ENCODE measurements around the gene DEDD. TPM values are rescaled to one million over a fixed set of nuclear protein-coding genes. Genes with fewer than 3 reads are reported as not detected.
A peak's percentile ranks its signal among the peaks of the same experiment; 100 is the strongest.

Gene DEDD
- total and polyA plus RNA-seq, 2 of the 13 experiments (the other 11 are each of a cell fraction or from before 2014, with no cell fraction given): 12.6 to 27.8 TPM

- Histone ChIP-seq H3K36me3 (replicated peaks in 1 of 2; ENCODE audit: control insufficient read depth in 1 of 2, insufficient read depth in 2 of 2, low read length in 2 of 2) (peaks cover 6 to 20% of the 10 kb centered on the region in 2 experiments), H3K9me3 (ENCODE audit: low read length) (no peaks in the 10 kb centered on the region), H3K79me2 (ENCODE audit: insufficient read depth, low read length) (peaks cover 5% of the 10 kb centered on the region), H2AFZ (ENCODE audit: low read length) (no peak overlapping the region), H3K4me3 (replicated peaks in 1 of 3; ENCODE audit: insufficient read depth in 1 of 3, low read depth in 2 of 3, low read length in 3 of 3) (peak overlapping the region in 2 of 3 experiments; percentile 87 to 90; a peak in 3 of 6 replicates), H4K20me1 (ENCODE audit: insufficient read depth, low read length) (no peaks in the 10 kb centered on the region), H3K4me2 (ENCODE audit: low read depth, low read length) (peak overlapping the region; percentile 89), H3K27ac (ENCODE audit: extremely low read length, insufficient read depth, low read length) (no peak overlapping the region), H3K9ac (ENCODE audit: insufficient read depth, low read depth, low read length) (peak overlapping the region; percentile 75; the same call in 1 of the 2 replicates), H3K4me1 (ENCODE audit: insufficient read depth, low read length) (peaks cover 13% of the 10 kb centered on the region), H3K27me3 (ENCODE audit: control insufficient read depth in 1 of 2, insufficient read depth in 2 of 2, low read length in 2 of 2) (peaks cover 0 to 3% of the 10 kb centered on the region in 2 experiments; a peak in 1 of 5 replicates)
- intact Hi-C loops (cut with micrococcal nuclease; ENCODE audit: unreplicated experiment) (no loop called here), in situ Hi-C loops (cut with HindIII; ENCODE audit: extremely low pct_ligation_motif_present, low pct_unique_long_range_greater_than_20kb) (loop anchor here (10.0 kb wide), 1 partner anchor 104 kb away; no protein-coding TSS in a partner anchor)
- ChIA-PET POLR2A (interaction anchor here (1.2 to 2.5 kb wide), 3 partner anchors 13 to 33 kb away, joined by 3 to 11 read pairs (median 9); partner anchors contain the start of genes DEDD, NIT1 and PFDN2), CTCF (ENCODE audit: low intra/inter-chr PET ratio, low total read pairs) (interaction anchor here (3.3 kb wide), 1 partner anchor 26 kb away, joined by 50 read pairs; no protein-coding TSS in a partner anchor)
- FAIRE-seq: no peak
- TF ChIP-seq NR1H2 (CRISPR knock-in tag; IDR thresholded peaks at IDR 0.05; ENCODE audit: borderline replicate concordance, low read depth): no peak
- TF ChIP-seq ZNF605 (CRISPR knock-in tag; IDR thresholded peaks at IDR 0.05): no peak
- no peak for TF ChIP-seq AGO1 (IDR thresholded peaks at IDR 0.05; ENCODE audit: low read depth, low read length, poor library complexity, severe bottlenecking)
- TF ChIP-seq SAFB2 (CRISPR knock-in tag; IDR thresholded peaks at IDR 0.05; ENCODE audit: borderline replicate concordance, low read depth): no peak
- peak; percentile 47 for TF ChIP-seq RBM22 (optimal IDR thresholded peaks at IDR 0.05; ENCODE audit: low read length)
- TF ChIP-seq MTF1 (CRISPR knock-in tag; IDR thresholded peaks at IDR 0.05): no peak
- TF ChIP-seq ZNF180 (CRISPR knock-in tag; IDR thresholded peaks at IDR 0.05; ENCODE audit: borderline replicate concordance, low read depth): no peak
- TF ChIP-seq EHMT2 (IDR thresholded peaks at IDR 0.05; ENCODE audit: borderline replicate concordance, low read depth, low read length): no peak
- no peak for TF ChIP-seq FOXM1 (CRISPR knock-in tag; IDR thresholded peaks at IDR 0.05)
- no peak for TF ChIP-seq U2AF1 (optimal IDR thresholded peaks at IDR 0.05; ENCODE audit: low read depth, low read length)
- peak; percentile 23; the same call in 1 of the 2 replicates for TF ChIP-seq POLR2AphosphoS2 (IDR thresholded peaks at IDR 0.05; ENCODE audit: low read depth, low read length)
- DNase-seq (ENCODE audit: low spot score): no peak
- no TSS peak for BruUV-seq (replicated peaks)
- WGBS (ENCODE audit: low lambda C conversion rate): 97% methylated on average over 9 of the region's 9 CpGs
- ATAC-seq: peak; percentile 11
Observed at GRCh38 chr1:161099090-161099802, 33.2 kb downstream of the DEDD start.

Measured in HepG2 (cell line).